Measurements from ENCODE around the gene IZUMO2. TPM values are rescaled to one million over a fixed set of nuclear protein-coding genes. Genes with fewer than 3 reads are reported as not detected.

IZUMO2 gene
- total RNA-seq, 2 donors from 2014 or later, result 1.1 TPM; not detected in 1

DNA sequence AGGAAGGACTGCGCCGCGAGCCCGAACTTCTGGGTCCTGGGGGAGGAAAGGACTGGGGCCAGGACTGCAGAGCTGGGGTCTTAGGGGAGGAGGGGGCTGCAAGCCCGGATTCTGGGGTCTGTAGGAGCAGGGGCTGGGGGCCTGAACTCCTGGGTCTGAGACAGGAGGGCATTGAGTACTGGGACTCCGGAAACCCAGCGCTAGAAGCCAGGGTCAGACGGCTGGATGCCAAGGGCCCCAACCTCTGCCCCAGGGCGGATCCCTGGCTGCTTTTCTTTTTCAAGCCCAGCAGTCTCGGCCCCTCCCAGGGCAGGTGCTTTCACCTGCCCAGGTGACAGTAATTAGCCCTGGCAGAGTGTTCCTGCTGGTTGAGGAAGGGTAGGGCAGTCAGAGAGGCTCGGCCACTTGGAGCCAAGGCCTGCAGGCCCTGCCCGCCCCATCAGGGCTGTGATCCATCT is 42.6 kb upstream of the IZUMO2 start:
- intact Hi-C loops (cut with DNase I), result no loop called here

DNA sequence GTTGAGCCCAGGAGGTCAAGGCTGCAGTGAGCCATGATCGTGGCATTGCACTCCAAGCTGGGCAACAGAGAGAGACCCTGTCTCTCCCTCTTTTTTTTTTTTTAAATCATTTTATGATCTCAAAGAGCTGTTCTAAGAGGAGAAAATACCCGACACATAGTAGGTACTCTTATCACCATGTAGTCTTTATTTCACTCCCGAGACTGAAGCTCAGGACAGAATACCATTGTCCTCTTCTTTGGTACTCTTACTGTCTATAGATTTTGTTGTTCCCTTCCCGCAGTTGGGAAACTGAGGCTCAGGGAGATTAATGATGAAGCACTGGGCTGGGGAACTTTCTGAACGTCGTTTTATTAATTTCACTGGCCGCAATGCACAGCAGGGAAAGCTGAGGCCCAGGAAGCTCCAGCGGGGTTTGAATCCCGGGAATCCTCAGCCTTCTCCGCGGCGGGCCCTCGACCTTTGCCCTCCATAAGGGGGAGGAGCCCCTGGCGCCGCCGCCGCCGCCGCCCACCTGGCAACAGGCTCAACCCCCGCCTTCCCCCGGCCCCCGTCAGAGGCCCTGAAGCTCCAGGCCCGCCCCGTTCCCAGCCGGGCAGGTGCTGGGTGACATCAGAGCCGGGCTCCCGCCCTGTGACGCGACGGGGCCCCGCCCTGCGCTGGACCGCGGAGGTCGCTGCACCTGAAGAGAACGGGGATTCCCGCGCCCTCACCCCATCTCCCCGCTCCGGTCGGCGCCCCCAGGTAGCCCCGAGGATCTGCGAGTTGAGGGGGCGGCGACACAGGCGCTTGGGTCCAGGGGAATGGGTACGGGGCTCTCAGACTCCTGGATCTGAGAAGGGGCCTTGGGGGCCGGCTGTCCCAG is 42.0 kb upstream of the IZUMO2 start:
- 11% methylated on average over 34 of the region's 49 CpGs for WGBS
- Histone ChIP-seq H3K9me3 (no peaks in the 10 kb centered on the region), H3K27me3 (replicated peaks; ENCODE audit: insufficient read depth) (no peaks in the 10 kb centered on the region), H3K4me1 (replicated peaks) (no peaks in the 10 kb centered on the region), H3K27ac (peak overlapping the region; percentile 69 to 72), H3K4me3 (peak overlapping the region; percentile 20 to 34), H3K36me3 (no peaks in the 10 kb centered on the region)
- peak; percentile 83 for DNase-seq (ENCODE audit: low spot score)
- no peak for TF ChIP-seq CTCF (IDR thresholded peaks at IDR 0.05)
- TF ChIP-seq POLR2A (IDR thresholded peaks at IDR 0.05), result peak; percentile 79
- peak; percentile 79 for TF ChIP-seq POLR2AphosphoS5 (IDR thresholded peaks at IDR 0.05)
- intact Hi-C loops (cut with DNase I), result no loop called here

More for the DNA sequence above, 42.6 kb upstream of the IZUMO2 start:
- H3K27me3 ChIP-seq (replicated peaks; ENCODE audit: insufficient read depth), result no peaks in the 10 kb centered on the region
- peak; percentile 34 for DNase-seq (ENCODE audit: low spot score)
- H3K36me3 ChIP-seq, result no peaks in the 10 kb centered on the region
- peak in 2 of 4 experiments; percentile 31 to 49 for TF ChIP-seq CTCF (IDR thresholded peaks at IDR 0.05)
- TF ChIP-seq POLR2A (IDR thresholded peaks at IDR 0.05), result peak; percentile 75
- no peak for TF ChIP-seq POLR2AphosphoS5 (IDR thresholded peaks at IDR 0.05)
- peak overlapping the region; percentile 20 to 34 for H3K4me3 ChIP-seq
- H3K9me3 ChIP-seq, result no peaks in the 10 kb centered on the region
- WGBS, result 21% methylated on average over 12 of the region's 12 CpGs
- H3K27ac ChIP-seq, result peak overlapping the region; percentile 69 to 72
- no peaks in the 10 kb centered on the region for H3K4me1 ChIP-seq (replicated peaks)

DNA sequence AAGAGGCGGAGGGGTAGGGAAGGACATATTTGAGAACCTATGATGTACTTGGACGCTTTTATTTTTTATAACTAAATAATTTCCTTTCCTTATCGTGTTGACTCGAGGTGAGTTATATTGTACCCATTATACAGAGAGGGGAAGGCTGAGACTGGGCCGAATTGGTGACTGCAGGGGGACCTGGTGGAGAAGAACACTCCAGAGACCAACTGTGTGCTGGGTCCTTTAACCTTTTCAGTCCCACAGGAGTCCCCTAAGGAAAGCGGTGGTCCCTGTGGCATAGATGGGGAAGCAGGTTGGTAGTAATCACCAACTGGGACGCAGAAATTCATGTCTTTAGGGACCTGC is 41.0 kb upstream of the IZUMO2 start:
- 47% methylated on average over 7 of the region's 7 CpGs for WGBS
- H3K4me1 ChIP-seq (replicated peaks), result no peaks in the 10 kb centered on the region
- DNase-seq (ENCODE audit: low spot score), result no peak
- TF ChIP-seq POLR2A (IDR thresholded peaks at IDR 0.05), result no peak
- TF ChIP-seq CTCF (IDR thresholded peaks at IDR 0.05), result no peak
- TF ChIP-seq POLR2AphosphoS5 (IDR thresholded peaks at IDR 0.05), result no peak
- intact Hi-C loops (cut with DNase I), result no loop called here
- peak overlapping the region in 1 of 2 donors; percentile 72 for H3K27ac ChIP-seq
- H3K36me3 ChIP-seq, result no peaks in the 10 kb centered on the region
- no peaks in the 10 kb centered on the region for H3K27me3 ChIP-seq (replicated peaks; ENCODE audit: insufficient read depth)
- H3K9me3 ChIP-seq, result no peaks in the 10 kb centered on the region
- peak overlapping the region; percentile 59 to 60 for H3K4me3 ChIP-seq

GRCh38 chr19:50203281-50204080 is 40.4 kb upstream of the IZUMO2 start, which contains the start of gene MYH14:
Gene MYH14 (plus strand): TSS chr19:50203622. CDS start chr19:50210366, 6,744 bp downstream.
- no peaks in the 10 kb centered on the region for H3K4me1 ChIP-seq (replicated peaks)
- no peaks in the 10 kb centered on the region for H3K36me3 ChIP-seq
- peak; percentile 97 for DNase-seq (ENCODE audit: low spot score)
- H3K9me3 ChIP-seq, result no peaks in the 10 kb centered on the region
- TF ChIP-seq CTCF (IDR thresholded peaks at IDR 0.05) (peak in 2 of 4 experiments; percentile 35 to 36), POLR2AphosphoS5 (IDR thresholded peaks at IDR 0.05) (peak; percentile 92), POLR2A (IDR thresholded peaks at IDR 0.05) (peak; percentile 93)
- intact Hi-C loops (cut with DNase I), result no loop called here
- peak within 1 kb of the TSS; percentile 59 to 60 for H3K4me3 ChIP-seq
- H3K27me3 ChIP-seq (replicated peaks; ENCODE audit: insufficient read depth), result no peaks in the 10 kb centered on the region
- WGBS, result 3% methylated on average over 52 of the region's 78 CpGs
- H3K27ac ChIP-seq, result peak within 1 kb of the TSS; percentile 72 to 76
